GM12873 (cell line): Measurements from ENCODE around the gene ERI3.

Experiments
- CTCF ChIP-seq: IDR thresholded peaks from 2 replicates; pipeline ENCODE4 v1.5.1; 2012; ENCODE audit warnings: low read depth, mild to moderate bottlenecking, moderate library complexity, low read length, control low read depth; ENCODE audit not compliant: insufficient read depth; ENCODE audit errors: missing control alignments

The ERI3 gene

GRCh38 chr1:44270686-44271628 lies 84.1 kb downstream of the ERI3 start:
- TF ChIP-seq CTCF = no peak

DNA sequence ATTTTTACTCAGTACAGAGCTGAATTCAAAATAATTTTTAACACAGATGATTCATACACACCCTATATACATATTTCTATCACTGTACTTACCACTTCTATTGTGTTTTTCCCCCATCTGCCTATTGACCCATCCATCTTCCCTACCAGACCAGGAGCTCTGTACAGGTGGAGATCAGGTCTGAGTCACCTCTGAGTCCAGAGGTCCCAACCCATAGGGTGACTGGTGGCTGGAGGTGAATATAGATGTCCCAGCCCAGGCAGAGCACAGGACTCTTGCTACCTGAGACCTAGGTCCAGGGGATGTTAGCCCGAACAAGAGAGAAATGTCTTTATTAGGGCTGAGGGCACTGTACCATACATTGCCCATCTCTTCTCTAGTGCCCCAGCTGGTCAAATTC lies 87.0 kb downstream of the ERI3 start:
- no peak for TF ChIP-seq CTCF

GRCh38 chr1:44267438-44267837 lies 87.6 kb downstream of the ERI3 start:
- TF ChIP-seq CTCF = no peak

- no peak for TF ChIP-seq CTCF
These were observed 88.4 kb downstream of the ERI3 start for GRCh38 chr1:44266400-44267344.

- no peak for TF ChIP-seq CTCF
These were observed 89.2 kb downstream of the ERI3 start for GRCh38 chr1:44265656-44266358.

DNA sequence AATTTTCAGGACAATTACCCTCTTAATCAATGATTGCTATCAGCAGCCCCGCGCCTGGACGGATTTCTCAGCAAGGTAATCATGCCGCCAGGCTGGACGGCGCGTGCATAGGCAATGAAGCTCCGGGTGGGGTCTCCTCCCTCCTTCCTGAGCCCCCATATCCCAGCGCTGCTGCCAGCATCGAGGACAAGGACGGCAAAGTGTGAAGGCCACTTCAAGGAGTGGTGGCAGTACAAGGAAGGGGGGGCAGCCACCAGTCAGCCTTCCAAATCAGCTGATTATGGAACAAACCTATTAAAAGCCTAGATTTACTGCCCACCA lies 90.6 kb downstream of the ERI3 start:
- no peak for TF ChIP-seq CTCF
